Ovary (tissue), 9 donors: Measurements from ENCODE around the gene GPSM3. TPM values are rescaled to one million over a fixed set of nuclear protein-coding genes. Genes with fewer than 3 reads are reported as not detected.

Experiments used
- DNase-seq, 5 donors: peaks; one replicate each; pipeline ENCODE4 v3.0.0-alpha.2; 2019 to 2020
- H3K27ac ChIP-seq, 2 donors: fragments of 200-600 bp; one replicate each; pipeline versions ENCODE4 v1.5.1 to v1.8.0; 2019 to 2022
- H3K27me3 ChIP-seq: fragments of 200-600 bp; one replicate; pipeline ENCODE4 v1.8.0; 2022
- H3K36me3 ChIP-seq: fragments of 200-600 bp; sonication (generic); one replicate; pipeline ENCODE4 v1.5.1; 2019
- H3K4me1 ChIP-seq: one replicate; pipeline ENCODE4 v1.8.1; 2013; ENCODE audit warnings: mild to moderate bottlenecking, moderate library complexity; ENCODE audit not compliant: insufficient read depth
- H3K4me3 ChIP-seq: fragments of 200-600 bp; sonication (generic); one replicate; pipeline ENCODE4 v1.5.1; 2017
- H3K9me3 ChIP-seq, 2 donors: fragments of 200-600 bp in 1 of 2; sonication (generic) in 1 of 2; one replicate each; pipeline versions ENCODE4 v1.5.1 to v1.8.1; 2013 to 2019; ENCODE audit warnings: mild to moderate bottlenecking in 1 of 2, moderate library complexity in 1 of 2
- EP300 ChIP-seq: sonication (generic); formaldehyde crosslinking; IDR thresholded peaks from one replicate; pipeline ENCODE4 v1.6.1; 2017; ENCODE audit warnings: antibody characterized with exemption
- POLR2A ChIP-seq: fragments of 450-650 bp; IDR thresholded peaks from one replicate; pipeline ENCODE4 v1.6.1; 2017; ENCODE audit warnings: antibody characterized with exemption, mild to moderate bottlenecking, moderate library complexity
- whole genome bisulfite sequencing, 3 donors: extraction: QIAGEN DNeasy Blood & Tissue Kit in 1 of 3; methylation state at CpG; one replicate each; pipeline versions ENCODE4 v1.1.5 to v1.1.7; 2013 to 2017; 5-methylcytosine and 5-hydroxymethylcytosine counted together
- intact Hi-C, 4 donors: fragments of 100-400 bp; cut with DNase I; formaldehyde crosslinking; loops; one replicate each; pipeline versions ENCODE4 v1.11.0 to v1.15.1; 2022 to 2023
- polyA plus RNA-seq, 2 donors: library from polyadenylated mRNA; stranded (reverse); fragments of 200-250 nt in 1 of 2; fragments of 350-450 nt in 1 of 2; fragmentation: Illumina TruSeq in 1 of 2; extraction: RNeasy Lipid Tissue Mini Kit (QIAGEN cat#74804) in 1 of 2; gene quantifications; one replicate each; pipeline ENCODE4 v1.2.3, GENCODE V29; 2013 to 2014
- total RNA-seq, 7 donors: library from RNA; depleted of rRNA in 2 of 7; stranded (reverse); fragments of >200 nt in 2 of 7; fragmentation: NEBNext Ultra II Directional in 3 of 7; extraction: Animal tissue kit (Norgen Biotek cat#: 25700) in 3 of 7; gene quantifications; one replicate each; pipeline versions ENCODE4 v1.1.0 to v1.2.4, GENCODE V29; 2016 to 2023
- TF ChIP-seq, protein P1 (sequence below), 3 donors: fragments of 450-650 bp in 2 of 3; fragments of 200-600 bp in 1 of 3; IDR thresholded peaks; one replicate each; pipeline versions ENCODE4 v1.5.1 to v1.8.0; 2016 to 2022; ENCODE audit warnings: antibody characterized with exemption in 3 of 3, mild to moderate bottlenecking in 1 of 3
- donor health status: DM: no; HTN: no; CAD: no; lungs with moderate emphysema.
- donor health status: DM: no; HTN: no; CAD: no.
- donor health status: Bipolar disorder and iron deficiency.
- donor health status: DM: yes; HTN: yes; CAD: no.
- donor health status: DM: no; HTN: no; CAD: no.
- donor health status: DM: yes; HTN: yes; CAD: no.

The GPSM3 gene
- total and polyA plus RNA-seq, 9 donors, result 3.1 to 8.7 (median 5.2) TPM

DNA sequence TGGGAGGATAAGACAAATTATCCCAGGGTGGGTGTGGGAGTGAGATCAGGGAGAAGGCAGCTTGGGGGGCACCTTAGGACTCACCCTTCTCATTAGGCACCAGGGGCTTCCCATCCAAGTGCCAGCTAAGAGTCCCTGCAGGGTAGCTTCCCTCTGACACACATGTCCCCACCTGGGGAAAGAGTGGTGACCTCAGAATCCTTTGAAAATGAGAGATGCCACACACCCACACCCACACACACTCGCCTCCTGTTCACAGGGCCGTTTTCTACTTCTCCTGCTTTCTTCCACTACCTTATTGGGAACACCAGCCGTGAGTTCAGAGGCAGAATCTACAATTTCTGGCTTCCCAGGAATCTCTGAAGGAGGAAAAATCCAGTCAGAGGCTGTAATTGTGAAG lies 9.4 kb downstream of the GPSM3 start:
- Histone ChIP-seq H3K4me3 (no peak overlapping the region), H3K27me3 (no peaks in the 10 kb centered on the region), H3K27ac (peak overlapping the region in 1 of 2 donors; percentile 21), H3K4me1 (peaks cover 3% of the 10 kb centered on the region), H3K9me3 (no peaks in the 10 kb centered on the region), H3K36me3 (no peaks in the 10 kb centered on the region)
- TF ChIP-seq POLR2A, result no peak
- TF ChIP-seq EP300, result no peak
- TF ChIP-seq, protein P1, sequence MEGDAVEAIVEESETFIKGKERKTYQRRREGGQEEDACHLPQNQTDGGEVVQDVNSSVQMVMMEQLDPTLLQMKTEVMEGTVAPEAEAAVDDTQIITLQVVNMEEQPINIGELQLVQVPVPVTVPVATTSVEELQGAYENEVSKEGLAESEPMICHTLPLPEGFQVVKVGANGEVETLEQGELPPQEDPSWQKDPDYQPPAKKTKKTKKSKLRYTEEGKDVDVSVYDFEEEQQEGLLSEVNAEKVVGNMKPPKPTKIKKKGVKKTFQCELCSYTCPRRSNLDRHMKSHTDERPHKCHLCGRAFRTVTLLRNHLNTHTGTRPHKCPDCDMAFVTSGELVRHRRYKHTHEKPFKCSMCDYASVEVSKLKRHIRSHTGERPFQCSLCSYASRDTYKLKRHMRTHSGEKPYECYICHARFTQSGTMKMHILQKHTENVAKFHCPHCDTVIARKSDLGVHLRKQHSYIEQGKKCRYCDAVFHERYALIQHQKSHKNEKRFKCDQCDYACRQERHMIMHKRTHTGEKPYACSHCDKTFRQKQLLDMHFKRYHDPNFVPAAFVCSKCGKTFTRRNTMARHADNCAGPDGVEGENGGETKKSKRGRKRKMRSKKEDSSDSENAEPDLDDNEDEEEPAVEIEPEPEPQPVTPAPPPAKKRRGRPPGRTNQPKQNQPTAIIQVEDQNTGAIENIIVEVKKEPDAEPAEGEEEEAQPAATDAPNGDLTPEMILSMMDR (IDR thresholded peaks at IDR 0.05), result no peak
- intact Hi-C loops, result loop anchor here in 1 of 4 donors (10.0 kb wide), 1 partner anchor 458 kb away; the partner anchor contains the start of genes DDAH2, LY6G6C and MPIG6B
- no peak for DNase-seq
- WGBS, 3 donors, result 79 to 86% (median 81%) methylated on average over 3 of the region's 3 CpGs

DNA sequence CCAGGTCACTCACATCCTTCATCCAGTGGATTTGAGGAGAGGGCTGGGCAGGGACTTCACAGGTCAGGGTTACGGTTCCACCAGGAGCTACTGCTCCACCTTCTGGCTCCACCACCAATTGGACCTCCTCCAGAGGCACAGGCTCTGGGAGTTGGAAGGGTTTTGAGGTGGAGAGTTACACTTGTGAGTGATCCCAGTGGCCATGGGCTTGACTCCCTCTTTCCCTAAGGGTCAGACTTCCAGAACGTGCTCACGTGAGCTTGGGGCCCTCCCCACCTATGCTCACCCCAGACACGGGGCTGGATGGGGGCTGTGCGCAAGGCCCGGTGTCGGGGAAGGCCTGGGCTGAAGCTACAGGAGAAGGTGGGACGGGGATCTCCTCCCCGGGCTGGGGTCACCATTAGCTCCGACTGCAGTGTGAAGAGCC lies 9.9 kb downstream of the GPSM3 start:
- peaks cover 3% of the 10 kb centered on the region for H3K4me1 ChIP-seq
- H3K4me3 ChIP-seq, result no peak overlapping the region
- intact Hi-C loops, result loop anchor here in 1 of 4 donors (10.0 kb wide), 1 partner anchor 458 kb away; the partner anchor contains the start of genes DDAH2, LY6G6C and MPIG6B
- H3K27ac ChIP-seq, result no peak overlapping the region
- WGBS, 3 donors, result 75 to 81% (median 80%) methylated on average over 10 of the region's 10 CpGs
- no peaks in the 10 kb centered on the region for H3K36me3 ChIP-seq
- TF ChIP-seq POLR2A (no peak), EP300 (no peak)
- TF ChIP-seq, protein P1 (IDR thresholded peaks at IDR 0.05), result no peak
- no peak for DNase-seq
- no peaks in the 10 kb centered on the region for H3K27me3 ChIP-seq
- H3K9me3 ChIP-seq, result no peaks in the 10 kb centered on the region

DNA sequence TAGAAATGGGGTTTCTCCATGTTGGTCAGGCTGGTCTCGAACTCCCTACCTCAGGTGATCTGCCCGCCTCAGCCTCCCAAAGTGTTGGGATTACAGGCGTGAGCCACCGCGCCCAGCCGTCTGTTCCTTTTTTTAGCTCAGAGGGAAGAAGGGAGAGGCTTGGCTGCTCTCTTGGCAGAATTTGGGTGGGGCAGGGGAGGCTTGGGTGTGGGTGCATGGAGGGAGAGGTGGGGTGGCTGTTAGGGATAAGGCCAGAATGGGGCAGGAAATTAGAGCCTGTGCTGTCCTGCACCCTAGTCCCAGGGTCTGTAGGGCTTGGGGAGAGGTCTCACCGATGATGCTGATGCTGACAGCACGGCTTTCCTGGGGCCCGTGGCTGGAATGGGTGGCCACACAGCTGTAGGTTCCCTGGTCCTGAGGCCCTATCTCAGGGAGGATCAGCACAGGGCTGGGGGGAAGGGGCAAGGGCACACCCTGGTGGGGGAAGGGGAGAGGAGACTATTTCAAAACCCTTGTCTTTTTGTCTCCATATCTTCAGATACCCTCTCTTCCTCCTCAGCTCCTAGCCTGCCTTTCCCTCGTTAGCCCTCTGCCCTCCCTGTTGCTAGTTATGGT lies 10.4 kb downstream of the GPSM3 start:
- peaks cover 4% of the 10 kb centered on the region for H3K4me1 ChIP-seq
- WGBS, 3 donors, result 79 to 85% (median 85%) methylated on average over 10 of the region's 10 CpGs

DNA sequence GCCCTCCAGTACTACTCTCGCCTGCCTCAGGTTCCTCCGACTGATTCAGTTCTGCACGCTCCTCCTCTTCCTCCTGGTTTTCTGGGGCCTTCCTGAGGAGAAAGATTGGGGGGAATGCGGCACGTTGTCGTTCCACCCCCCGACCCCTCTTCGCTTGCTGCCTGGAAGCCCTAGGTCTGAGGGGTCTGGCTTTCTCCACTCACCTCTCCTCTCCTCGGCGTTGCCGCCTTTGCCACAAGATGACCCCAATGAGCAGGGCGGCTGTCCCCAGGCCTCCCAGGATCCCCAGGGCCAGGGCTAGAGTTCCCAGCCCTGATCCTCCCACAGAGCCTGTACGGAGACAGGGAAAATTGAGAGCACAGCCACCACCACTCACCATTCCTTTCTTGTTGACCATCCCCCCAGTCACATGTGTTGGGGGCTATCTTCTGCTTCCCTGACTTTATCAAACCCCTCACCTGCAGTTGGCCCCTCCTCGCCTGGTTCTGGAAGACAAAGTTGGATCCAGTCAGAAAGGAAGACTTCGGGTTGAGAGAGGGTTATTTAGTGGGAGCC lies 11.2 kb downstream of the GPSM3 start:
- WGBS, 3 donors, result 79 to 81% (median 79%) methylated on average over 15 of the region's 15 CpGs
- H3K9me3 ChIP-seq, result no peaks in the 10 kb centered on the region
- intact Hi-C loops, result loop anchor here in 1 of 4 donors (10.0 kb wide), 1 partner anchor 456 kb away; the partner anchor contains the start of genes DDAH2, LY6G6C and MPIG6B
- H3K27me3 ChIP-seq, result no peaks in the 10 kb centered on the region
- TF ChIP-seq POLR2A (no peak), EP300 (no peak)
- TF ChIP-seq, protein P1 (IDR thresholded peaks at IDR 0.05), result no peak
- peaks cover 5% of the 10 kb centered on the region for H3K4me1 ChIP-seq
- peak in 1 of 5 donors; percentile 30 for DNase-seq
- no peak overlapping the region for H3K27ac ChIP-seq
- H3K36me3 ChIP-seq, result no peaks in the 10 kb centered on the region
- H3K4me3 ChIP-seq, result no peak overlapping the region

More for the DNA sequence above, 10.4 kb downstream of the GPSM3 start:
- no peak for TF ChIP-seq EP300
- TF ChIP-seq, protein P1 (IDR thresholded peaks at IDR 0.05), result no peak
- TF ChIP-seq POLR2A, result no peak
- Histone ChIP-seq H3K27me3 (no peaks in the 10 kb centered on the region), H3K9me3 (no peaks in the 10 kb centered on the region), H3K27ac (no peak overlapping the region), H3K4me3 (no peak overlapping the region), H3K36me3 (no peaks in the 10 kb centered on the region)
- intact Hi-C loops, result loop anchor here in 1 of 4 donors (10.0 kb wide), 1 partner anchor 457 kb away; the partner anchor contains the start of genes DDAH2, LY6G6C and MPIG6B
- no peak for DNase-seq
